Measurements from ENCODE around the gene HNRNPR. TPM values are rescaled to one million over a fixed set of nuclear protein-coding genes. Genes with fewer than 3 reads are reported as not detected.
A peak's percentile ranks its signal among the peaks of the same experiment; 100 is the strongest.

The HNRNPR gene
- total RNA-seq, 2 experiments from 2014 or later = 190 to 203 TPM

- POLR2A ChIA-PET = interaction anchor here (0.6 to 4.2 kb wide), 16 partner anchors 8 to 136 kb away, joined by 3 to 44 read pairs (median 6); partner anchors contain the start of gene ZNF436
- DNase-seq (no peak), ATAC-seq (no peak)
- Mint-ChIP-seq H3K36me3 (ENCODE audit: low read depth) (peaks cover 25% of the 10 kb centered on the region), H3K27me3 (no peaks in the 10 kb centered on the region), H3K9me3 (no peaks in the 10 kb centered on the region), H3K27ac (peak overlapping the region; percentile 98), H3K4me1 (ENCODE audit: low read depth) (peaks cover 31% of the 10 kb centered on the region), H3K4me3 (peak overlapping the region; percentile 93)
- intact Hi-C loops (cut with micrococcal nuclease) = loop anchor here (2.0 kb wide), 1 partner anchor 24 kb away; the partner anchor contains the start of gene ZNF436
- CTCF ChIA-PET = interaction anchor here (0.7 to 1.8 kb wide), 7 partner anchors 15 to 289 kb away, joined by 3 to 18 read pairs (median 6); no protein-coding TSS in a partner anchor
- TF ChIP-seq, protein P1, sequence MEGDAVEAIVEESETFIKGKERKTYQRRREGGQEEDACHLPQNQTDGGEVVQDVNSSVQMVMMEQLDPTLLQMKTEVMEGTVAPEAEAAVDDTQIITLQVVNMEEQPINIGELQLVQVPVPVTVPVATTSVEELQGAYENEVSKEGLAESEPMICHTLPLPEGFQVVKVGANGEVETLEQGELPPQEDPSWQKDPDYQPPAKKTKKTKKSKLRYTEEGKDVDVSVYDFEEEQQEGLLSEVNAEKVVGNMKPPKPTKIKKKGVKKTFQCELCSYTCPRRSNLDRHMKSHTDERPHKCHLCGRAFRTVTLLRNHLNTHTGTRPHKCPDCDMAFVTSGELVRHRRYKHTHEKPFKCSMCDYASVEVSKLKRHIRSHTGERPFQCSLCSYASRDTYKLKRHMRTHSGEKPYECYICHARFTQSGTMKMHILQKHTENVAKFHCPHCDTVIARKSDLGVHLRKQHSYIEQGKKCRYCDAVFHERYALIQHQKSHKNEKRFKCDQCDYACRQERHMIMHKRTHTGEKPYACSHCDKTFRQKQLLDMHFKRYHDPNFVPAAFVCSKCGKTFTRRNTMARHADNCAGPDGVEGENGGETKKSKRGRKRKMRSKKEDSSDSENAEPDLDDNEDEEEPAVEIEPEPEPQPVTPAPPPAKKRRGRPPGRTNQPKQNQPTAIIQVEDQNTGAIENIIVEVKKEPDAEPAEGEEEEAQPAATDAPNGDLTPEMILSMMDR (IDR thresholded peaks at IDR 0.05) = no peak
These were observed 946 bp upstream of the HNRNPR start for GRCh38 chr1:23344987-23345472.

- peak; percentile 74 for DNase-seq
- Mint-ChIP-seq H3K9me3 (no peaks in the 10 kb centered on the region), H3K4me3 (peak overlapping the region; percentile 93), H3K36me3 (ENCODE audit: low read depth) (peaks cover 34% of the 10 kb centered on the region), H3K4me1 (ENCODE audit: low read depth) (peaks cover 45% of the 10 kb centered on the region), H3K27me3 (no peaks in the 10 kb centered on the region), H3K27ac (peak overlapping the region; percentile 97)
- peak; percentile 0 for ATAC-seq
- ChIA-PET CTCF (interaction anchor here (0.9 to 1.8 kb wide), 6 partner anchors 14 to 287 kb away, joined by 3 to 18 read pairs (median 6); no protein-coding TSS in a partner anchor), POLR2A (interaction anchor here (0.6 to 4.2 kb wide), 15 partner anchors 10 to 215 kb away, joined by 3 to 44 read pairs (median 5); partner anchors contain the start of gene ZNF436)
- TF ChIP-seq, protein P1 (IDR thresholded peaks at IDR 0.05) = no peak
- intact Hi-C loops (cut with micrococcal nuclease) = loop anchor here (2.0 kb wide), 1 partner anchor 25 kb away; the partner anchor contains the start of gene ZNF436
These were observed 618 bp downstream of the HNRNPR start for GRCh38 chr1:23343221-23344110.

DNA sequence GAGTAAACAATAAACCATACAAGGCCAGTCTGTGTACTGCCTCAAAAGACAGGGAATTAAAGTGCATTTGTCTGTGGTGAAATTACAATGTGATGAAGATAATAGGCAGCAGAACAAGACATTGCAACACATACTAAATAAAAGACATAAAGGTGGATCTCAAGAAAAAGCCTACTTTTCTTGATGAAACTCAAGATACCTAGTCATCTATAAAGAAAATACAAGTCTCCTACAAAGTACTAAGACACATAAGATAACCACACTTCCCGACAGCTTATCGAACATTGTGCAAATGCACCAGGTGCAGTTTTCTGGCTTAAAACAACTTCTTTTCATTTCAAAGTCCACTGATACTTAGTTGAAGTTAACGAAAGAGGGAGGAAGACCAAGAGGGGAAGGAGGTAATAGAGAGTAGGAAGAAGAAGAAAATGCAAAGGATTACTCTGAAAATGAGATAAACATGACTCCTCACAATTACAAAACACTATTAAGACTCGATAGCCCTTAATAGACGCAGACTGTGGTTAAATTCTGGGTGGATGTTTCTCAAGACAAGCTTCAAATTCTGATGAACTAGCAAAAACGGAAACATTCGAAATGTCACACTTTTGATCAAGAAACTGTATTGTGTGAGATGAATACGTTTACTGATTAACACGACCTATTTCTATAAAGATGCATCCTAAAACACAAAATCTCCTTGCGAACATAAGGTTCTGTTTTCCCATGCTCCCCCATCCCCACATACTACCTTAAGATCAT is 2.0 kb downstream of the HNRNPR start:
- Mint-ChIP-seq H3K27ac (peak overlapping the region; percentile 97), H3K36me3 (ENCODE audit: low read depth) (peaks cover 45% of the 10 kb centered on the region), H3K9me3 (no peaks in the 10 kb centered on the region), H3K4me3 (peak overlapping the region; percentile 93), H3K27me3 (no peaks in the 10 kb centered on the region), H3K4me1 (ENCODE audit: low read depth) (peaks cover 54% of the 10 kb centered on the region)
- ChIA-PET CTCF (interaction anchor here (0.9 to 1.9 kb wide), 2 partner anchors 61 to 198 kb away, joined by 3 to 8 read pairs; no protein-coding TSS in a partner anchor), POLR2A (interaction anchor here (1.2 to 2.6 kb wide), 4 partner anchors 11 to 80 kb away, joined by 3 to 11 read pairs (median 6); no protein-coding TSS in a partner anchor)
- intact Hi-C loops (cut with micrococcal nuclease) = no loop called here
- TF ChIP-seq, protein P1 (IDR thresholded peaks at IDR 0.05) = no peak
- DNase-seq (no peak), ATAC-seq (no peak)

GRCh38 chr1:23339632-23340031 is 4.5 kb downstream of the HNRNPR start:
- Mint-ChIP-seq H3K27me3 (no peaks in the 10 kb centered on the region), H3K4me1 (ENCODE audit: low read depth) (peaks cover 52% of the 10 kb centered on the region), H3K4me3 (peak overlapping the region; percentile 41), H3K27ac (peak overlapping the region; percentile 97), H3K36me3 (ENCODE audit: low read depth) (peaks cover 56% of the 10 kb centered on the region), H3K9me3 (no peaks in the 10 kb centered on the region)
- ATAC-seq (no peak), DNase-seq (no peak)
- TF ChIP-seq, protein P1 (IDR thresholded peaks at IDR 0.05) = no peak
- ChIA-PET POLR2A (interaction anchor here (0.9 to 2.3 kb wide), 6 partner anchors 11 to 138 kb away, joined by 3 to 6 read pairs (median 3); no protein-coding TSS in a partner anchor), CTCF (interaction anchor here (1.7 to 2.4 kb wide), 2 partner anchors 28 to 64 kb away, joined by 7 read pairs; no protein-coding TSS in a partner anchor)
- intact Hi-C loops (cut with micrococcal nuclease) = no loop called here

Measured in activated CD8-positive, alpha-beta T cell treated with anti-CD3 and anti-CD28 coated beads for 36 hours (primary cell).